Measurements from ENCODE around the gene FAM47C. TPM values are rescaled to one million over a fixed set of nuclear protein-coding genes. Genes with fewer than 3 reads are reported as not detected.
"Not testable (repeated sequence)": the region's sequence is repeated elsewhere in the genome, so short reads cannot be mapped to it uniquely, and the experiment has no call there.

Gene FAM47C
- not detected for polyA plus RNA-seq (ENCODE audit: insufficient read length in 12 of 12)
- long read RNA-seq, donor 1: 0 reads
- long read RNA-seq, donor 2: 0 reads
- long read RNA-seq, donor 3: 0 reads
- long read RNA-seq, donor 4: 0 reads
- long read RNA-seq, donor 5: 0 reads
- long read RNA-seq, donor 6: 0 reads
- long read RNA-seq, donor 7: 0 reads
- long read RNA-seq, donor 8: 0 reads
- long read RNA-seq, donor 9: 0 reads
- long read RNA-seq, donor 10: 0 reads
- long read RNA-seq, donor 11: 0 reads

DNA sequence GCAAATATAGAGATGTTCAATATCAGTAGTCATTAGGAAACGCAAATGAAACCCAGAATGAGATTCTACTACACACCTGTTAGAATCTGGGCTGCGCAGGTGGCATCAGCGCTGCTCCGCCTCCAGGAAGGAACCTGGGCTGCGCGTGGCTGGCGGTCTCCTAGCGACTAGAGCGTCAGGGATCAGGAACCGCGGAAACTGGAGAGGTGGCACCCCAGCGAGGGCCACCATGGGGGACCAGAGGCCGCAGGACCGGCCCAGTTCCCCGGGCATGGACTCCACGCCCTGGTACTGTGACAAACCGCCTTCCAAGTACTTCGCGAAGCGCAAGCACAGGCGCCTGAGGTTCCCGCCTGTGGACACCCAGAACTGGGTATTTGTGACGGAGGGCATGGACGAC is at the start of gene FAM47C:
FAM47C (plus strand) TSS at position 185 of the 400 bp plus-strand sequence; CDS start at position 230, 45 bp downstream.
- not testable (repeated sequence) for DNase-seq

DNA sequence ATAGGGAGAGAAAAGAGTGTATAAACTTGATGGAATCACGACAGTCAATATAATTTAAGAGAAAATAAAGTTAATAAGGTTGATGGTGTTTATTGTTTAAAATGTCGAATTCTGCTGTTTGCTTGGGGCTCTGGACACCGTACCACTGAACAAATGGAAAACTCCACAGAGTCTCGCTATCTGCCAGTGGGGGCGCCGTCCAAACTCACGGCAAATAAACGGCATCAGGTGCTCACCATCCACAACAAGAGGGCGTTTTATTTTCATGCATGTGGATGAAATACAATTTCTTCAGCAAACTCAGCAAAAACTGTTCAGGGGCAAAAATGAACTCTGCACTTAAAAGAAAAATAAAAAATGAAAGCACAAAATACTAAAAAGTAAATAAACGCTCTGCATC is 46.6 kb upstream of the FAM47C start:
- no peak for DNase-seq

DNA sequence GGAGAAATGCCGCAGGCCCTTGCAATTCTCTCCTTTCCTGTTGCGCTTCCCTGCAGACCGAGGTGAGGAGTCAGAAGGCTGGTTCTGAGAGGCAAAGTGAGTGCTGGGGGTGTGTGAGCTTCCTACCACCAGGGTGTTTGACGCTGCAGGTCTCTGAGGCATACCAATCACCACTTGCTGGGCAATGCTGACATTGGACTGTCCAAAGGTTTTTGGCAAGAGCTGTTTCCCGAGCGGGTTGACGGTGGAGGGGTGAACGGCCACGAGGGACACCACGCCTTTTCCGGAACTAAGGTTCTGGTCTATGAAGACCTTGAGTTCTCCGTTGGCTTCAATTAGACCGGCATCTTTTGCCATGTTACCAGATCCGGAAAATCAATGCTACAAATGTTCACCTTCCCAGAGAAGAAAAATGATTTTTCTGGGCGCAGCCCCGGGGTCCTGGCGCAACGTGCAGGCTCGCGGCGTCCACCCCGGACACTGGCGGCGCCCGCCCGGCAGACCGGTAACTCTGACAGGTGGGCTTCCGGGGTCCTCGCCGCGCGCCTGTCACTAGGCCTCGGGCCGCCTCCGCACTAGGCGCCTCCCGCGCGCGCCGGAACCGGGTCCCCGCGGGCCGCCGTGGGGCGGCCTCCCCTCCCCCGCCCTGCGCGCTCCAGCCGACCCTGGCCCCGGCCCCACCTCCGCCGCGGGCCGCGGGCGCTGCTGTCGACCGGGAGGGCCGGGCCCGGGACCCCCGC is 44.9 kb upstream of the FAM47C start:
- no peak for DNase-seq

DNA sequence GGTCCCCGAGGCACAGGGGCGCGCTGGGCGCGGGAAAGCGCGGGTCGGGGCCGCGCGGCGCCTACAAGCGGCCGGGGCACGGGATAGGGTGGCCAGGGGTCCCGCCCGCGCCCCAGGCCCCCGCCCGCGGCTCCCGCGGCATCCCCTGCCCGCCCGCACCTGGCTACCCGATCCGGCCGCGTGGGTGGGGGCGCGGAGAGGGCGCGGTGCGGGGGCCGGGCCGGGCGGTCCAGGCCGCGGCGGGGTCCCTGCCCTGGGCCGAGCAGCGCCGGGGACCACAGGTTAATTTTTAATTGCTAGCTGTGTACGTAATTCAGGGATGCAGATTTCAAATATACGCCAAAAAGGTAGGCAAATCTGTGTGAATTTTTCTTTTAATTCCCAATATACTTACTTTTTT is 44.3 kb upstream of the FAM47C start:
- DNase-seq: no peak

DNA sequence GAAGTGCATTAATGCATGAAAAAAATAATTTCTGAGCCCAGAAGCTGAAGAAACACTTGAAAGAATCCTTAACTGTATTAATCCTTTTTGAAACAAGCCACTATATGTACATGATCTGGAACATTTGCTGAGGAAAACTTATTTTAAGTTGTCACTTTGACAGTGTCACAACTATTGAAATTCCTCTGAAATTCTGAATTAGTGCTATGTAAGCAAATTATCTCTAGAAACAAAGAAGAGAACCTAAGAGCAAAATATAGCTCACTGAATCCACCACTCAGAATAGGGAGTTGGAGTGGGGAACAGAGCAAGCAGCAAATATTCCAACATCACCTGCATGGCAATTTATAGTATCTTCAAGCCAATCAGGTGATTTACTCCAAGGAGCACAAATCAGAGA is 34.6 kb upstream of the FAM47C start:
- DNase-seq: no peak

DNA sequence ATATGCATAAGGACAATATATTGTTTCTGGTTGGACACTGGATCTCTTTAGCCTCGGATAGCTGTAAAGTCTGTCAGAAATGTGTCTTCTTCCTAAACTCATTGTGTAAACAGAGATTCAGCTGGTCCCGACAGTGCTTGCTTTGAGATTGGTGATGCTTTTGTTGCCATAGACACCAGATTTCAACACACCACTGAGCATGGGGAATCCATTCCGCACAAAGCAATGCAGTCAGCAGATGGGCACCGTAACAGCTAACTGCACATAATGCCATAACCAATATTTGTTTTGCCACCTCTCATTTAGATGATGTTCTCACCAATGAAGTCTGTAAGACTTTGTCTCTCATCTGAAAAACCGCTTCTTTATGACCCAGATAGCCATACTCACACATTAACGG is 33.3 kb upstream of the FAM47C start:
- DNase-seq: no peak

DNA sequence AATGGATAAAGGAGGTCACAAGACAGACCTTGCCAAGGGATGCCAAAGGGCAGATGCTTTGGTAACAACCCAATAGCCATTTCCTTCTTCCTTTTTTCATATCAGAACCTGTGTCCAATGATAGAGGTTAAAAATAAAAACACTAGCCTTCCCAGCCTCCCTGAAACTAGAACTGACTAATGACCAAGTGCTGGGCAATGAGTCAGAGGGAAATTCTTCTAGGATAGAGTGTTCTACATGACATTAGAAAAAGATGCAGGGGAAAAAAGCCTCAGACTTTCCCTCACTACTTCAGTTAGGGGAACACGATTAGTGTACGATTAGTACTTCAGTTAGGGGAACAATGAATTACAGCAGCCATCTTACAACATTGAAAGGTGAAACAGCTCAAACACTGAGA is 29.3 kb upstream of the FAM47C start:
- DNase-seq: no peak

DNA sequence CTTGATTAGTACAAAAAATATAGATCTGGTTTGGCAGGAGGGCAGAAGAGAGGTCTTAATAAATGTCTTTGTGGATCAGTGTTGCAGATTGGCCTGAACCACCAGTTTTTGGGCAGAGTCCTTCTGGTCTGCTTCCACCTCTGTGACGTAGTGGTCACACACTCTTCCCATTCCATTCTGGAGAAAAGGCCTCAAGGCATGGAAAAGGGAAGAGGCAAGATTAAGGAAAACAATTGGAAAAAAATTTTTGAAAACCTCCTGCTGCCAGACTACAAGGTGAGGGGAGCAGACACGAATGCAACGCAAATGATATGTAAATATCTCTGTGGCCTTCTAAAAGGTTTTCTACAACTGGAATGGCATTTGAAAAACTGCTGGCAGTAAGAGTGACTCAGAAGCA is 24.3 kb upstream of the FAM47C start:
- no peak for DNase-seq

DNA sequence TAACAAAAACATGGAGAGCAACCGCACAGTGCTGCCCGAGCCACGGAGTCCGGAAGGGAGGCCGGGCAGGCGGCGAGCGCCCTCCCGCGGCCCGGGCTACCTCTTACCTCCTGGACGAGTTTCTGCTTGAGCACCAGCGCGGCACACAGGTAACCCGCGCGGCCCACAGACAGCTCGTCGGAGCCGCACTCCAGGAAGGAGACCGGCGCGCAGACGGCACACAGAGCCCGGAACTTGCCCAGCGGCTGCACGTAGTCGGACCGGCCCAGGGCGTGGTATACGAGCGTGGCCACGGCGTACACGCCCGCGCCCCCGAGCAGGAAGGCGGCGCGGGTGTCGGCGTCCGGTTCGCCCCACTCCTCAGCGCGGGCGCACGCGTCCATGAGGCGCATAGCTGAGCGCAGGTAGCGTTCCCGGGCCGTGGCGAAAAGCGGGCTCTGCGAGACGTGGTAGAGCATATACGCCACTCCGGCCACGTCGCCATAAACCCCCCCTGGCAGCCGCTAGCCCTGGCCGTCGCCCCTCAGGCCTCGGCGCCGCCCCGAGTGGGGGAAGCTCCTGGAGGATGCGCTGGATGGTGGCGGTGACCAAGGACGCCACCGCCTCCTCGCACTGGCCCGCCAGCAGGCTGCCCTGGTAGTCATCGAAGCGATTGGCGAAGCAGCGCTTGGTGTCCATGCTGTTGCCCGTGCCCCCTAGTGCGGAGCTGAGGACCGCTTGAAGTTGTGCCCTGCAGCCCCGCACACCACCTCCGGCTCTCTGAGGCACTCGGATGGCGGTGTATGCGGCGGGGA is 22.6 kb upstream of the FAM47C start:
- not testable (repeated sequence) for DNase-seq

DNA sequence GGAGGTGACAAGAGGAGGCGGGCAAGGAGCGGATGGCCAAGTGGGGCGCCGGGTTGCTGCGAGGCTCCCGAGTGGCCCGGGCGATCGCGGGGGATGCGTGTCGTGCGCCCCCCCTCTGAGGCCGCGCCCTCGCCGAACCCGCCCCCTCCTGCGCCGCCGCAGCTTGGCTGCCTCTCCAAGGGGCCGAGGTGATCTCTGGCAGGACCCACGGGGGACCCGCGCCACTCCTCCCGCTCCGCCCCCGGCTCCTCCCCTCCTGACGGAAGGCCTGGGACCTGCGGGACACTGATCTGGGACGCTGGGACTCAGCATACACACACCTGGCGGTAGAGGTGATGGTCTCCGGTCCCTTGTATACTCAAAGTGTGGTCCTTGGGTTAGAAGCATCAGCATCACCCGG is 21.9 kb upstream of the FAM47C start:
- DNase-seq: no peak

DNA sequence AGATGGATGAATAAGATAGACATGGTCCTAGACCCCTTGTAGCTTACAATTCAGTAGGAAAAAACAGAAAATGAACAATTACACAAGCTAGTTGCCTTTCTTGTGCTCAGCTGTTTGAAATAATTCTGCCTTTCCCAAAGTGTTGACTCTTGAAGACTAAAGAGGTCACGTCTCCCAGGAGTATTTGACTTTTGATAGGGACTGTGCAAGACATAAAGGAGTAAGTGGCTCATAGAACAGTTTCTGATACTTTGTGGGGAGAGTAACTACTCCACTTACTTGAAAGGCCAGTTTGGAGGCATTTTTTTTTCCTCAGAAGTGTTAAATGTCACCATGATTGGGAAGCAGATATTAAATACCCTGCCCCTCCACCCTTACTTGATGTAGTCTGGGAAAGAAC is 21.0 kb upstream of the FAM47C start:
- not testable (repeated sequence) for DNase-seq

DNA sequence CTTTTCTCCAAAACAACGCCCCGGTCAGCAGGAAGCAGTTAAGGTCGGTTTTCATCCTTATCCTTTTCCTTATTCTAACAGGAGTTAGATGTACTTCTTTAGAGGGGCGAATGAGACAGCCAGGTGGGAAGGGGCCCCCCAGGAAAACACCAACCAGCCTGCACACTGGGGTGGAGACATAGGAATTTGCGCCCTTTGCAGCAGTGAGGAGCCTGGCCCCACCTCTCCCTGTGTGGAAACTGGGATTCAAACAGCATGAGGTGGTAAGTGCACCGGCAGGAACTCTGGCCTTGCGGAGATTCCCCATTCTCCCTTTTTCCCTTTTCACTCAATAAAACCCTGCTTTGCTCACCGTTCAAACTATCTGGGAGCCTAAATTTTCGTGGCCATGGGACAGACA is 8.0 kb upstream of the FAM47C start:
- DNase-seq: no peak

DNA sequence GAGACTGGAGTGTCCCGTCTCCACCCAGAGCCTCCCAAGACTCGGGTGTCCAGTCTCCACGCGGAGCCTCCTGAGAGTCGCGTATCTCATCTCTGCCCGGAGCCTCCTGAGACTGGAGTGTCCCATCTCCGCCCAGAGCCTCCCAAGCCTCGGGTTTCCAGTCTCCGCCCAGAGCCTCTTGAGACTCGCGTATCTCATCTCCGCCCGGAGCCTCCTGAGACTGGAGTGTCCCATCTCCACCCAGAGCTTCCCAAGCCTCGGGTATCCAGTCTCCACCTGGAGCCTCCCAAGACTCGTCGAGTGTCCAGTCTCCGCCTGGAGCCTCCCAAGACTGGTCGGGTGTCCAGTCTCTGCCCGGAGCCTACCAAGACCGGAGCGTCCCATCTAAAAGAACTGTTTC is 2.3 kb downstream of the FAM47C start:
- DNase-seq: no peak

DNA sequence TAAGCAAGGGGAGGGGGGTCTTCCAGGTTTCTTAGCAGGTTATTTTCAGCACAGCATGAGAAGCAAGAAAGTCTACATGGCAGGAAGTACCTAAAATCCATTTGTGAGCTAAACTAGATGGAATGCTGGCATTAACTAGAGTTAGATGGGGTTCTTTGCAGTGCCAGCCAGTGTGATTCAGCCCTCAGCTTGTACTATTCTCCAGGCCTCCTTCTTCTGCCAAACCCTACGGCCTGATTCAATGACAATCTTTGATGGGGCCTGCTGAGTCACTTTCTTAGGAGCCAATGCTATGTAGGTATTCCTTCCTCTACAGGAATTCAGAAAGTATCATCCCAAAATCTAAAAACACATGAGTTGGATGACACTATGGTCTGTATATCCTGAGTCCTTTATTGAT is 26.1 kb downstream of the FAM47C start:
- not testable (repeated sequence) for DNase-seq

DNA sequence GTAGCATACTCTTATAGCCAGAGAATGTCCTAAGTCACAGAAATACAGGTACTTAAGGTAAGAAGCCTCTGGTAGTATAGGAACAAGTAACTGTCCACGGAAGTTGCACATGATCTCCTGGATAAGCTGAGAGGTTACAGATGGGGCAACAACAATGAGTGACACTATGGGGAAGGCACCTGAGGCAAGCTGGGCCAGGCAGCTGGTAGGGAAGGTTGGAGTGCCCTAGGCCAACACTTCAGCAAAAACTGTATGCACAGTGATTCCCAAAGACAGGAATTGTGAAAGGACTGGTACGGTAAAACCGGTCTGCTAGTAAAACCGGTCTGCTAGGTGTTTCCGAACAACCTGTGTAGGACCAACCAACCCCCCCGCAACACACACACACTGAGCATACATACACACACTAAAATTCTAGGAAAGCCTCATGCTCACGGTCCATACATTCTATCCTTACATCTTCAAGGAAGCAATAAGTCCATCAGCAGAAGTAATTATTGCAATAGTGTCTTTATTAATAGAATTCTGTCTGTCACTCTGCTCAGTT is 28.6 kb downstream of the FAM47C start:
- not testable (repeated sequence) for DNase-seq

DNA sequence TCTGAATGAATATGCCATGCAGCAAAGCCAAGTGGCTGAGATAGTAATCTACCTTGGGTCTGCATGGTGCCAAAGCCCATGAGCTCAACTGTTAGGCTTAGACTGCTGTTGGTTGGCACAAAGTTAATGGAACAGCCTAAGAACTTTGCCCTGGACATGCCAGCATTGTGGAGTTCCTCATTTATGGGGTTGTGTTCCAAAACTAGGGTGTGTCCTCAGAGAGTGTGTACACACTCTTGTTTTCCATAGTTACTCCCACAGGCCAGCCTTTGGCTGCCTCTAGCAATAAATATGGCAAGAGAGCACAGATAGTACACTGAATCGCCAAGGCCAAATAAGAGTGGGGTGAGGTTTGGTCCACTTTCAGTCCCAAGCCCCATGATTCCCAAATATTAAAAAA is 30.6 kb downstream of the FAM47C start:
- not testable (repeated sequence) for DNase-seq

DNA sequence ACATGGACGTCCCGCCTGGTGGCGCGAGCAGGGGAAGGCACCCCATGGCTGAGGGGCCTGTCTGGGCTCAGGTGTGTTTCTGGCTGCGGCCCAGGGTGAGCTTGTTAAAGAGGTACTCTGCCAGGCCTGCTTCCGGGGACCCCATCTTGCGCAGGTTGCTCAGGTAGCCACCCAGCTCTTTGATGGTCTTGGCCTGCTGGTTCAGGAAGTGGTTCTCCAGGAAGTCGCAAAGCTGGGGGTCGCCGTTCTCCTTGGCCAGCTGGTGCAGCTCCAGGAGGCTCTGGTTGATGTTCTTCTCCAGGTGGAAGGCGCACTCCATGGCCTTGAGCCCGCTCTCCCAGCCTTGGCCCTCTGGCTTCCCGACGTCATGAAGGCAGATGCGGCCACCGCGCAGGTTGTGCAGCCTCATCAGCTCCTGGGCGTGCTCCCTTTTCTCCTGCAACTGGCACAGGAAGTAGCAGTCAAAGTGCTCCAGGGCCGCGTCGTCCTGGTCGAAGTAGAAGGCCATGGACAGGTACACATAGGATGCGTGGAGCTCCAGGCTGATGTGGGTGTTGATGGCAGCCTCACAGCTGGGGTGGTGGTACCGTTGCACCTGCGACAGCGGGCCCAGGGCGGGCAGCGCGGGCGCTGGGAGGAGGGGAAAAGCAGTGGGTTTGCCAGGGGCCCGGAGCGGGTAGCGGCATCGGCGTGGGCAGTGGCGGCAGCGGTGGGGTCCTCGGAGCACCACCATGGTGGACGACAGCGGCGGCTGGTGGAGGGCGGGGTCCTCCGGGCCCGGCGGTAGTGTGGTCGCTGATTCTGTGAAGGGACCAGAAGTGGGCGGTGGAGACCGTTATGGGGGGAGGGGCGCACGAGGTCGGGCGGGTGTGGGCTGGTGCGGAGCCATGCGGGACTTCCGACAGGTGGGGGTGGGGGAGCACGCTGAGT is 35.1 kb downstream of the FAM47C start:
- DNase-seq: not testable (repeated sequence)

DNA sequence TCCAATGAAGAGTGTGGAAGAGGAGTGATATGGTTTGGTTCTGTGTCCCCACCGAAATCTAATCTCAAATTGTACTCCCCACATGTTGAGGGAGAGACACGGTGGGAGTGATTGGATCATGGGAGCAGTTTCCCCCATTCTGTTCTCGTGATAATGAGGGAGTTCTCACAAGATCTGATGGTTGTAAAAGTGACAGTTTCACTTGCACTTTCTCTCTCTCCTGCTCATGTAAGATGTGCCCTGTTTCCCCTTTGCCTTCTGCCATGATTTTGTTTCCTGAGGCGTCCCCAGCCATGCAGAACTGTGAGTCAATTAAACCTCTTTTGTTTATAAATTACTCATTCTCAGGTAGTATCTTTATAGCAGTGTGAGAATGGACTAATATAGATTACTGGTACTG is 39.6 kb downstream of the FAM47C start:
- DNase-seq: no peak

DNA sequence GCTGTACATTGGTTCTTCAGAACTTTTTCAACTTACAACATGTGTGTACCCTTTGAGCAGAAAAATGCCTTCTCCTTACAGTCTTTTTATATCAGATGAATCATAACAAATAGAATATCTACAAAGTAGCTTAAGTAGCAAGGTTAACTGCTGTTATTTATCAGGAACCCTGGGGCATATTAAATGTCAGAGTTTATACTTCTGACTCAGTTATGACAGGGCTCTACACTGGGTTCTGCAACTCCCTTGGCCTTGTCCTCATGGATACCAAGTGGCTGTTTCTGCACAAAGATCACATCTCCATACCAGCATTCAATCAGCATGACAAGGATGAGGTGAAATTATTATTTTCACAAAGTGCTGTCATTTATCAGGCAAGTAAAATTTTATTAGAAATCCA is 49.4 kb downstream of the FAM47C start:
- DNase-seq: not testable (repeated sequence)

DNA sequence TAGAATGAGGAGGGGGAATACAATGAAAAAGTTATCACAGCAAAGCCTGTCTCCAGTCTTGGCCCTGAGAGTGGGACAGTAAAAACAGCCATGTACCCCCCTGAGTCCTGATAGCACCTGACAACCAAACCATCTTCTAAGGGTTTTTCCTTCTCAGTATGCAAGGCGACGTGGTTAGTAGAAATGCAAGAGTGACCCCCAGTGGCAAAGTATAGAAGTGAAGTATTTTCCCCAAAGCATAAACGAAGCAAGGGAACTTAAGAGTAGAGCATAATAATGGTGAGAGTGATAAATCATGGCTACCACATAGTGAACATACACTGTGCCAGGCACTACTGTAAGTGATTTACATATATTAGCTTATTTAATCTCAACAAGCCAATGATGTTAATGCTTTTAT is 52.8 kb downstream of the FAM47C start:
- DNase-seq: peak; percentile 4

Data from muscle of arm (tissue), 14 donors.